Breast epithelium (tissue), 3 donors: ENCODE measurements around the gene CELSR3.

Experiments used
- CTCF ChIP-seq, 3 donors: fragments of 450-650 bp; IDR thresholded peaks; one replicate each; pipeline ENCODE4 v1.5.1; 2016 to 2017; ENCODE audit warnings: antibody characterized with exemption in 3 of 3, mild to moderate bottlenecking in 3 of 3, moderate library complexity in 3 of 3
- POLR2A ChIP-seq: fragments of 450-650 bp; IDR thresholded peaks from one replicate; pipeline ENCODE4 v1.6.1; 2016; ENCODE audit warnings: antibody characterized with exemption, mild to moderate bottlenecking, moderate library complexity
- POLR2AphosphoS5 ChIP-seq, 3 donors: sonication (generic); formaldehyde crosslinking; IDR thresholded peaks; one replicate each; pipeline ENCODE4 v1.6.1; 2017; ENCODE audit warnings: antibody characterized with exemption in 3 of 3

DNA sequence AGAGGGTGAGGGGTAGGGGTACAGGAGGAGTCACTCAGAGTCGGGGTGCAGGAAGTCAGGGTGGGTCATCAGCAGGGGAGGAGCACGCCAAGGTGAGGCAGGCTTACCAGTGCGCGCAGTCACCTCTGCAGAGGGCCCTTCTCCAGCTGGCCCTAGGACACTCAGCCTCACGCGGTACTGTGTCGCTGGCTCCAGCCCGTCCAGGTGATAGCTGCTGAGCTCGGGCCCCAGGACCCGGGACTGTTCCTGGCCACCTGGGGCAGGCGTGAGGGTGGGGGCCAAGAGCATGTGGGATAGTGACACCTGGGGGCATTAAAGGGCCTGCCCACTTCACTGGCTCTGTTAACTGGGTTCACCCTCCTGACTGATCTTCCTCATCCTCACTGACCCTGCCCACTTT, 75.0 kb downstream of the CELSR3 start:
- TF ChIP-seq CTCF (IDR thresholded peaks at IDR 0.05) (no peak), POLR2A (no peak), POLR2AphosphoS5 (IDR thresholded peaks at IDR 0.05) (no peak)
